Transverse colon (tissue), 4 donors: ENCODE data around the gene ENGASE.

Source experiments
- EP300 ChIP-seq: sonication (generic); formaldehyde crosslinking; IDR thresholded peaks from one replicate; pipeline ENCODE4 v1.6.1; 2017; ENCODE audit warnings: antibody characterized with exemption, low read depth
- POLR2A ChIP-seq: fragments of 450-650 bp; IDR thresholded peaks from one replicate; pipeline ENCODE4 v1.6.1; 2016; ENCODE audit warnings: antibody characterized with exemption, mild to moderate bottlenecking, moderate library complexity
- POLR2AphosphoS5 ChIP-seq, 3 donors: sonication (generic); formaldehyde crosslinking; IDR thresholded peaks; one replicate each; pipeline ENCODE4 v1.6.1; 2016; ENCODE audit warnings: antibody characterized with exemption in 3 of 3
- TF ChIP-seq, protein P1 (sequence below), 5 experiments: fragments of 200-600 bp in 3 of 5; fragments of 450-650 bp in 2 of 5; sonication (generic) in 3 of 5; IDR thresholded peaks; 1 replicate in 2 of 5; 2 replicates in 3 of 5; pipeline ENCODE4 v1.5.1; 2016 to 2017; ENCODE audit warnings: antibody characterized with exemption in 5 of 5, inconsistent platforms in 3 of 5, mild to moderate bottlenecking in 2 of 5, moderate library complexity in 1 of 5

DNA sequence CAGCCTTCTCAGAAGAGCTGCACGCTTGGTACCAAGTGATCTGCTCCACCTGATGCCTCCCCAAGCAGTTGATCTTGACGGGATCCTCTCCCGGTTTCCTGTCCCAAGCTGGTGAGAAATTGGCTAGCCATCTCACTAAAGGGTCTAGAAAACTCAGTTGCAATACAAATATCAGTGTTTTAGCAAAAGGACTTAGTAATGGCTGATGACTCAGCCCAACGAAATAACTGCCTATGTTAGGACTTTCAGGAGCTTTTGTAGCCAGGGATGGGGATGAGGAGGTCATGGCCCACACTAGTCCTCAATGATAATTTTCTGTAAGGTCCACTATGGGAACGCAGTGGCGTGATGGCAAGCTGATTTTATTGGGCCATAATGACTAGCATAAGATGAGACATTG, 23.3 kb upstream of the ENGASE start:
- TF ChIP-seq, protein P1, sequence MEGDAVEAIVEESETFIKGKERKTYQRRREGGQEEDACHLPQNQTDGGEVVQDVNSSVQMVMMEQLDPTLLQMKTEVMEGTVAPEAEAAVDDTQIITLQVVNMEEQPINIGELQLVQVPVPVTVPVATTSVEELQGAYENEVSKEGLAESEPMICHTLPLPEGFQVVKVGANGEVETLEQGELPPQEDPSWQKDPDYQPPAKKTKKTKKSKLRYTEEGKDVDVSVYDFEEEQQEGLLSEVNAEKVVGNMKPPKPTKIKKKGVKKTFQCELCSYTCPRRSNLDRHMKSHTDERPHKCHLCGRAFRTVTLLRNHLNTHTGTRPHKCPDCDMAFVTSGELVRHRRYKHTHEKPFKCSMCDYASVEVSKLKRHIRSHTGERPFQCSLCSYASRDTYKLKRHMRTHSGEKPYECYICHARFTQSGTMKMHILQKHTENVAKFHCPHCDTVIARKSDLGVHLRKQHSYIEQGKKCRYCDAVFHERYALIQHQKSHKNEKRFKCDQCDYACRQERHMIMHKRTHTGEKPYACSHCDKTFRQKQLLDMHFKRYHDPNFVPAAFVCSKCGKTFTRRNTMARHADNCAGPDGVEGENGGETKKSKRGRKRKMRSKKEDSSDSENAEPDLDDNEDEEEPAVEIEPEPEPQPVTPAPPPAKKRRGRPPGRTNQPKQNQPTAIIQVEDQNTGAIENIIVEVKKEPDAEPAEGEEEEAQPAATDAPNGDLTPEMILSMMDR (IDR thresholded peaks at IDR 0.05): no peak
- no peak for TF ChIP-seq POLR2AphosphoS5 (IDR thresholded peaks at IDR 0.05)
- TF ChIP-seq EP300: no peak
- TF ChIP-seq POLR2A: no peak
